Measurements from ENCODE around the gene KCTD6.

KCTD6 gene

GRCh38 chr3:58485801-58486435, 6.0 kb upstream of the KCTD6 start:
- no peak for DNase-seq (ENCODE audit: low read depth, low spot score)

- no peak for DNase-seq (ENCODE audit: low read depth, low spot score)
Observed at GRCh38 chr3:58487140-58487886, 4.6 kb upstream of the KCTD6 start.

GRCh38 chr3:58488967-58489366, 2.9 kb upstream of the KCTD6 start:
- DNase-seq (ENCODE audit: low read depth, low spot score) = no peak

GRCh38 chr3:58490860-58491501, 915 bp upstream of the KCTD6 start:
- DNase-seq (ENCODE audit: low read depth, low spot score) = no peak

GRCh38 chr3:58492494-58492905, 604 bp downstream of the KCTD6 start:
- DNase-seq (ENCODE audit: low read depth, low spot score) = no peak

- DNase-seq (ENCODE audit: low read depth, low spot score) = no peak
Observed at GRCh38 chr3:58494107-58494506, 2.2 kb downstream of the KCTD6 start.

GRCh38 chr3:58495101-58495500, 3.2 kb downstream of the KCTD6 start:
- DNase-seq (ENCODE audit: low read depth, low spot score) = no peak

- no peak for DNase-seq (ENCODE audit: low read depth, low spot score)
Observed at GRCh38 chr3:58496206-58496857, 4.4 kb downstream of the KCTD6 start.

- no peak for DNase-seq (ENCODE audit: low read depth, low spot score)
Observed at GRCh38 chr3:58497097-58497496, 5.2 kb downstream of the KCTD6 start.

GRCh38 chr3:58502872-58503271, 11.0 kb downstream of the KCTD6 start:
- no peak for DNase-seq (ENCODE audit: low read depth, low spot score)

GRCh38 chr3:58507356-58508078, 15.6 kb downstream of the KCTD6 start:
- DNase-seq (ENCODE audit: low read depth, low spot score) = no peak

GRCh38 chr3:58508437-58508836, 16.5 kb downstream of the KCTD6 start:
- DNase-seq (ENCODE audit: low read depth, low spot score) = no peak

GRCh38 chr3:58514405-58514804, 22.5 kb downstream of the KCTD6 start:
- DNase-seq (ENCODE audit: low read depth, low spot score) = no peak

- no peak for DNase-seq (ENCODE audit: low read depth, low spot score)
Observed at GRCh38 chr3:58518291-58518789, 26.4 kb downstream of the KCTD6 start.

- DNase-seq (ENCODE audit: low read depth, low spot score) = no peak
Observed at GRCh38 chr3:58519668-58520402, 27.9 kb downstream of the KCTD6 start.

GRCh38 chr3:58520403-58521335, 28.8 kb downstream of the KCTD6 start:
- no peak for DNase-seq (ENCODE audit: low read depth, low spot score)

GRCh38 chr3:58521336-58521670, 29.4 kb downstream of the KCTD6 start:
- no peak for DNase-seq (ENCODE audit: low read depth, low spot score)

- DNase-seq (ENCODE audit: low read depth, low spot score) = no peak
Observed at GRCh38 chr3:58521917-58522631, 30.2 kb downstream of the KCTD6 start.

- DNase-seq (ENCODE audit: low read depth, low spot score) = no peak
Observed at GRCh38 chr3:58522759-58523425, 31.0 kb downstream of the KCTD6 start.

Measured in brain pericyte (primary cell).